Skeletal muscle satellite cell (primary cell): ENCODE results near the gene TAF11L5. TPM values are rescaled to one million over a fixed set of nuclear protein-coding genes. Genes with fewer than 3 reads are reported as not detected.
"Not testable (repeated sequence)": the region's sequence is repeated elsewhere in the genome, so short reads cannot be mapped to it uniquely, and the experiment has no call there.

Experiments used
- H3K27me3 ChIP-seq: 2 replicates; pipeline ENCODE4 v1.7.0; 2013; ENCODE audit warnings: low read length; ENCODE audit not compliant: control insufficient read depth, insufficient read depth
- H3K36me3 ChIP-seq: 2 replicates; pipeline ENCODE4 v1.7.0; 2013; ENCODE audit warnings: mild to moderate bottlenecking, control low read depth, low read length; ENCODE audit not compliant: insufficient read depth
- H3K4me1 ChIP-seq: 2 replicates; pipeline ENCODE4 v1.7.0; 2013; ENCODE audit warnings: low read length; ENCODE audit not compliant: control insufficient read depth, insufficient read depth
- H3K4me2 ChIP-seq: 2 replicates; pipeline ENCODE4 v1.7.0; 2013; ENCODE audit warnings: mild to moderate bottlenecking, low read length
- H3K4me3 ChIP-seq: 2 replicates; pipeline ENCODE4 v1.7.0; 2013; ENCODE audit warnings: low read length
- H3K9ac ChIP-seq: 2 replicates; pipeline ENCODE4 v1.7.0; 2013; ENCODE audit warnings: mild to moderate bottlenecking, low read depth, low read length, moderate library complexity
- H3K9me3 ChIP-seq: replicated peaks from 2 replicates; pipeline ENCODE4 v1.7.0; 2013; ENCODE audit warnings: mild to moderate bottlenecking, control low read depth, low read length
- small RNA-seq: library from RNA; depleted of rRNA; stranded (forward); fragments of <200 nt; gene quantifications from one replicate; pipeline ENCODE3, GENCODE V24; 2012

Gene TAF11L5

GRCh38 chr5:17517526-17517925 is 7.5 kb upstream of the TAF11L5 start:
- H3K4me1 ChIP-seq, H3K4me2 ChIP-seq, H3K4me3 ChIP-seq, H3K9me3 ChIP-seq, H3K27me3 ChIP-seq, H3K36me3 ChIP-seq, H3K9ac ChIP-seq: not testable (repeated sequence)

GRCh38 chr5:17518067-17518466 is 7.0 kb upstream of the TAF11L5 start, which contains the start of gene TAF11L3:
TAF11L3 (plus strand) TSS chr5:17518367.
- H3K9me3 ChIP-seq, H3K9ac ChIP-seq, H3K4me3 ChIP-seq, H3K27me3 ChIP-seq, H3K4me1 ChIP-seq, H3K4me2 ChIP-seq, H3K36me3 ChIP-seq: not testable (repeated sequence)

- not testable (repeated sequence) for H3K27me3 ChIP-seq, H3K36me3 ChIP-seq, H3K4me2 ChIP-seq, H3K4me3 ChIP-seq, H3K9ac ChIP-seq, H3K9me3 ChIP-seq, H3K4me1 ChIP-seq
Observed at GRCh38 chr5:17519508-17519907, 5.5 kb upstream of the TAF11L5 start.

GRCh38 chr5:17521501-17521900 is 3.5 kb upstream of the TAF11L5 start, which contains the start of gene TAF11L4:
TAF11L4 (plus strand) TSS chr5:17521801.
- H3K36me3 ChIP-seq, H3K4me3 ChIP-seq, H3K4me2 ChIP-seq, H3K9ac ChIP-seq, H3K4me1 ChIP-seq, H3K9me3 ChIP-seq, H3K27me3 ChIP-seq: not testable (repeated sequence)

GRCh38 chr5:17526504-17526903 is 1.5 kb downstream of the TAF11L5 start:
- H3K4me2 ChIP-seq, H3K36me3 ChIP-seq, H3K9me3 ChIP-seq, H3K4me1 ChIP-seq, H3K9ac ChIP-seq, H3K4me3 ChIP-seq, H3K27me3 ChIP-seq: not testable (repeated sequence)

- H3K4me2 ChIP-seq, H3K4me3 ChIP-seq, H3K9ac ChIP-seq, H3K4me1 ChIP-seq, H3K9me3 ChIP-seq, H3K36me3 ChIP-seq, H3K27me3 ChIP-seq: not testable (repeated sequence)
Observed at GRCh38 chr5:17528369-17528768, 3.3 kb downstream of the TAF11L5 start, which contains the start of gene TAF11L6. TAF11L6 (plus strand) TSS chr5:17528669.

Small RNA genes within 50 kb of the gene (small RNA-seq; reads per million reads assigned to genes)
- not detected for gene AC106774.3
